ENCODE measurements around the gene NEUROG2. TPM values are rescaled to one million over a fixed set of nuclear protein-coding genes. Genes with fewer than 3 reads are reported as not detected.
"Not testable (repeated sequence)": the region's sequence is repeated elsewhere in the genome, so short reads cannot be mapped to it uniquely, and the experiment has no call there.

The NEUROG2 gene
- polyA plus RNA-seq, 1 donor from 2014 or later: 0.19 TPM

DNA sequence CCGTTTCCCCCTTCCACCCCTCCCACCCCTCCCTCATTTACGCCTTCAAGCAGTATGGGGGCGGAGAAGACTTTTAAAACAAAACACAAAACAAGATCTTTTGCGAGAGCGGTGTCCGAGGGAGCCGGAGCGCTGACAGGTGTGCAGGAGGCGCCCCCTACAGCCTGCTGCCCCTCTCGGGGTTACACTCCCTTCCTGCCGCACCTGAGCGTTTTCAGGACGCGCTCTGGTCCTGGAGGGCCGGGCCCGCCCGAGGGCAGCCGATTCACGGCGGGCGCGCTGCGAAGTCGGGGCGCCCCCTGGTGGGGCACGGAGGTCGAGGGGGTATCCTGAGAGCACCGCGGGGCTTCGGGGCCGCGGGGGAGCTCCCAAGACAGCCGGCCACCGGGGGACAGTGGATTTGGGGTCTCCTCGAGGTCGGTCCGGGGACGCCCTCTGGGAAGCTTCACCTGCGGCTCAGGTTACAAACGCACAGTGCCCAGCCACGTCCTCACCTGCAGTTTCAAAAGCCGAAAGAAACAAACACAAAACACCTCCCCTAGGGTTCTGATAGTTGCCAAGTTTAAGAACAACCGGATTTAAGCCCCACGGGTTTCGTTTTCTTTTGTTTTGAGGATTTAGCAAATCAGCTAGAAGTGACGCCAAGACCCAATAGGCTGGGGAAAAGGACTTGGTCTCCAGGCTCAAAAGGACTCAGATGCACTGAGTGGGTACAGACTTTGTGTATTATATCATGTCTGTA lies 8.0 kb upstream of the NEUROG2 start:
- no peak overlapping the region for H3K9ac ChIP-seq (ENCODE audit: low read length)
- H2AFZ ChIP-seq (ENCODE audit: low read depth, low read length): no peak overlapping the region
- no peaks in the 10 kb centered on the region for H3K9me2 ChIP-seq (ENCODE audit: insufficient read depth, low read length)
- H3K79me2 ChIP-seq (replicated peaks; ENCODE audit: insufficient read depth, low read length): no peaks in the 10 kb centered on the region
- H3K4me3 ChIP-seq (ENCODE audit: low read length): no peak overlapping the region
- H3K27ac ChIP-seq (ENCODE audit: low read length): no peak overlapping the region
- H4K20me1 ChIP-seq (ENCODE audit: insufficient read depth): no peaks in the 10 kb centered on the region
- no peaks in the 10 kb centered on the region for H3K36me3 ChIP-seq (ENCODE audit: insufficient read depth, low read length)
- H3K27me3 ChIP-seq (ENCODE audit: insufficient read depth, low read depth, low read length): peaks cover 71% of the 10 kb centered on the region
- H3F3A ChIP-seq (ENCODE audit: insufficient read depth, low read length, poor library complexity, severe bottlenecking): no peaks in the 10 kb centered on the region
- H3K4me2 ChIP-seq (ENCODE audit: low read length): no peak overlapping the region
- H3K9me3 ChIP-seq (ENCODE audit: low read length): peaks cover 7% of the 10 kb centered on the region
- TF ChIP-seq EP300 (conservative IDR thresholded peaks at IDR 0.05; ENCODE audit: poor library complexity, severe bottlenecking): no peak
- TF ChIP-seq, protein P1, sequence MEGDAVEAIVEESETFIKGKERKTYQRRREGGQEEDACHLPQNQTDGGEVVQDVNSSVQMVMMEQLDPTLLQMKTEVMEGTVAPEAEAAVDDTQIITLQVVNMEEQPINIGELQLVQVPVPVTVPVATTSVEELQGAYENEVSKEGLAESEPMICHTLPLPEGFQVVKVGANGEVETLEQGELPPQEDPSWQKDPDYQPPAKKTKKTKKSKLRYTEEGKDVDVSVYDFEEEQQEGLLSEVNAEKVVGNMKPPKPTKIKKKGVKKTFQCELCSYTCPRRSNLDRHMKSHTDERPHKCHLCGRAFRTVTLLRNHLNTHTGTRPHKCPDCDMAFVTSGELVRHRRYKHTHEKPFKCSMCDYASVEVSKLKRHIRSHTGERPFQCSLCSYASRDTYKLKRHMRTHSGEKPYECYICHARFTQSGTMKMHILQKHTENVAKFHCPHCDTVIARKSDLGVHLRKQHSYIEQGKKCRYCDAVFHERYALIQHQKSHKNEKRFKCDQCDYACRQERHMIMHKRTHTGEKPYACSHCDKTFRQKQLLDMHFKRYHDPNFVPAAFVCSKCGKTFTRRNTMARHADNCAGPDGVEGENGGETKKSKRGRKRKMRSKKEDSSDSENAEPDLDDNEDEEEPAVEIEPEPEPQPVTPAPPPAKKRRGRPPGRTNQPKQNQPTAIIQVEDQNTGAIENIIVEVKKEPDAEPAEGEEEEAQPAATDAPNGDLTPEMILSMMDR (IDR thresholded peaks at IDR 0.05; ENCODE audit: poor library complexity, severe bottlenecking): peak; percentile 42

DNA sequence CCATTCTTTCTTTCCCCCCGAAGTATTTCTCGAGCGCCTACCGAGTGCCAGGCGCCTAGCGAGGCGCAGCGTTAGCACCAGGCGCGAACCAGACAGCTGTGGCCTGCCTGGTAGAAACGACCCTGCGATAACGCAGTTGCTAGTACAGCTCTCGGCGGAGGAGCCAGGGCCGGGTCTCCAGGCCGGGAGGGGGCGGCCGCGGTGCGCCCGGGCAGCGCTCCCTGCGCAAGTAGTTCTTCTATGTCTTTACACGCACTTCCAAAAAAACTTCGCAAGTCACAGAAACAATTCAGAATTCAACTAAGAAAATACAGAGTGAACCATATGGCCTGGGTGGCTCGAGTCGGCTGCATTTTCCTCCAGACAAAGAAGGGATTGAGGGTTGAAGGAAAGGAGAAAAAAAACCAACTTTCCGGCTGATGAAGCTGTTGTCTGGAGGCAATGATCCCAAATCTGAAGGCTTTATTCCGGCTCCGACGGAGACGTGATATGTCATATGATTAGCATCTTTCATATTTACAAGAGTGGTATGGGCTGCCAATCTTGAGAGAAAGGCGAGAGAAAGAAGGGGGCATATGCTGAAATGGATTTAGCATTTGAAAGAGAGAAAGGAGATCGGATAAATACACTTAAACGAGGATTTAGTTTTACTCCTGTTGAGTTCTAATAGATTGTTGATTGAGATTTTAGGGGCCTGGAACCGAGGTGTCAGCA lies 7.2 kb upstream of the NEUROG2 start:
- Histone ChIP-seq H4K20me1 (ENCODE audit: insufficient read depth) (no peaks in the 10 kb centered on the region), H3K27me3 (ENCODE audit: insufficient read depth, low read depth, low read length) (peaks cover 79% of the 10 kb centered on the region)

DNA sequence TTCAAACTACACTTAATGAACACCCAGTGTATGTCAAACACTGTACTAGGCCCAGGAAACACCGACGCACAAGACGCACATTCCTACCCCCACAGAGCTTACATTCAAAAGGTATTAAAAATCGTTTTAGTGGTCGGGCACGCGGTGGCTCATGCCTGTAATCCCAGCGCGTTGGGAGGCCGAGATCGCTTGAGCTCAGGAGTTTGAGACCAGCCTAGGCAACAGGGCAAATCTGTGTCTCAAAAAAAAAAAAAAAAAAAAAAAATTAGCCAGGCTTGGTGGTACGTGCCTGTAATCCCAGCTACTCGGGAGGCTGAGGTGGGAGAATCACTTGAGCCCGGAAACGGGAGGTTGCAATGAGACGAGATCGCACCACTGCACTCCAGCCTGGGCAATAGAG lies 6.5 kb upstream of the NEUROG2 start:
- H3F3A ChIP-seq (ENCODE audit: insufficient read depth, low read length, poor library complexity, severe bottlenecking); H3K9me3 ChIP-seq (ENCODE audit: low read length); H3K9ac ChIP-seq (ENCODE audit: low read length); H3K4me3 ChIP-seq (ENCODE audit: low read length); H3K79me2 ChIP-seq (replicated peaks; ENCODE audit: insufficient read depth, low read length); H3K4me2 ChIP-seq (ENCODE audit: low read length); H3K27ac ChIP-seq (ENCODE audit: low read length); H2AFZ ChIP-seq (ENCODE audit: low read depth, low read length); H3K9me2 ChIP-seq (ENCODE audit: insufficient read depth, low read length); H4K20me1 ChIP-seq (ENCODE audit: insufficient read depth); H3K36me3 ChIP-seq (ENCODE audit: insufficient read depth, low read length): not testable (repeated sequence)
- peaks cover 86% of the 10 kb centered on the region for H3K27me3 ChIP-seq (ENCODE audit: insufficient read depth, low read depth, low read length)

More for the DNA sequence above, 7.2 kb upstream of the NEUROG2 start:
- TF ChIP-seq, protein P2, sequence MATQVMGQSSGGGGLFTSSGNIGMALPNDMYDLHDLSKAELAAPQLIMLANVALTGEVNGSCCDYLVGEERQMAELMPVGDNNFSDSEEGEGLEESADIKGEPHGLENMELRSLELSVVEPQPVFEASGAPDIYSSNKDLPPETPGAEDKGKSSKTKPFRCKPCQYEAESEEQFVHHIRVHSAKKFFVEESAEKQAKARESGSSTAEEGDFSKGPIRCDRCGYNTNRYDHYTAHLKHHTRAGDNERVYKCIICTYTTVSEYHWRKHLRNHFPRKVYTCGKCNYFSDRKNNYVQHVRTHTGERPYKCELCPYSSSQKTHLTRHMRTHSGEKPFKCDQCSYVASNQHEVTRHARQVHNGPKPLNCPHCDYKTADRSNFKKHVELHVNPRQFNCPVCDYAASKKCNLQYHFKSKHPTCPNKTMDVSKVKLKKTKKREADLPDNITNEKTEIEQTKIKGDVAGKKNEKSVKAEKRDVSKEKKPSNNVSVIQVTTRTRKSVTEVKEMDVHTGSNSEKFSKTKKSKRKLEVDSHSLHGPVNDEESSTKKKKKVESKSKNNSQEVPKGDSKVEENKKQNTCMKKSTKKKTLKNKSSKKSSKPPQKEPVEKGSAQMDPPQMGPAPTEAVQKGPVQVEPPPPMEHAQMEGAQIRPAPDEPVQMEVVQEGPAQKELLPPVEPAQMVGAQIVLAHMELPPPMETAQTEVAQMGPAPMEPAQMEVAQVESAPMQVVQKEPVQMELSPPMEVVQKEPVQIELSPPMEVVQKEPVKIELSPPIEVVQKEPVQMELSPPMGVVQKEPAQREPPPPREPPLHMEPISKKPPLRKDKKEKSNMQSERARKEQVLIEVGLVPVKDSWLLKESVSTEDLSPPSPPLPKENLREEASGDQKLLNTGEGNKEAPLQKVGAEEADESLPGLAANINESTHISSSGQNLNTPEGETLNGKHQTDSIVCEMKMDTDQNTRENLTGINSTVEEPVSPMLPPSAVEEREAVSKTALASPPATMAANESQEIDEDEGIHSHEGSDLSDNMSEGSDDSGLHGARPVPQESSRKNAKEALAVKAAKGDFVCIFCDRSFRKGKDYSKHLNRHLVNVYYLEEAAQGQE (IDR thresholded peaks at IDR 0.05; ENCODE audit: borderline replicate concordance): no peak
- TF ChIP-seq EZH2 (IDR thresholded peaks at IDR 0.05; ENCODE audit: borderline replicate concordance, insufficient read depth, low read length, poor library complexity, severe bottlenecking): no peak
- no peak for TF ChIP-seq RAD21 (conservative IDR thresholded peaks at IDR 0.05)
- TF ChIP-seq SMC3 (conservative IDR thresholded peaks at IDR 0.05; ENCODE audit: poor library complexity): no peak
- TF ChIP-seq MXI1 (conservative IDR thresholded peaks at IDR 0.05; ENCODE audit: poor library complexity, severe bottlenecking): no peak
- TF ChIP-seq, protein P1 (IDR thresholded peaks at IDR 0.05; ENCODE audit: poor library complexity, severe bottlenecking): no peak
- no peak for TF ChIP-seq TAF1 (IDR thresholded peaks at IDR 0.05; ENCODE audit: low read depth)
- no peak for TF ChIP-seq EP300 (conservative IDR thresholded peaks at IDR 0.05; ENCODE audit: poor library complexity, severe bottlenecking)
- no peak for TF ChIP-seq POLR2AphosphoS5 (IDR thresholded peaks at IDR 0.05)
- H3K4me2 ChIP-seq (ENCODE audit: low read length): no peak overlapping the region
- no peak overlapping the region for H3K9ac ChIP-seq (ENCODE audit: low read length)
- no peak overlapping the region for H2AFZ ChIP-seq (ENCODE audit: low read depth, low read length)
- no peak overlapping the region for H3K27ac ChIP-seq (ENCODE audit: low read length)
- H3K4me3 ChIP-seq (ENCODE audit: low read length): no peak overlapping the region
- no peaks in the 10 kb centered on the region for H3K9me2 ChIP-seq (ENCODE audit: insufficient read depth, low read length)
- no peaks in the 10 kb centered on the region for H3F3A ChIP-seq (ENCODE audit: insufficient read depth, low read length, poor library complexity, severe bottlenecking)
- H3K79me2 ChIP-seq (replicated peaks; ENCODE audit: insufficient read depth, low read length): no peaks in the 10 kb centered on the region
- H3K36me3 ChIP-seq (ENCODE audit: insufficient read depth, low read length): no peaks in the 10 kb centered on the region
- H3K9me3 ChIP-seq (ENCODE audit: low read length): peaks cover 7% of the 10 kb centered on the region

Measured in neural cell (in vitro differentiated cells).